Heart left ventricle (tissue), 16 donors: ENCODE measurements around the gene KCNH8. TPM values are rescaled to one million over a fixed set of nuclear protein-coding genes. Genes with fewer than 3 reads are reported as not detected.
"Not testable (repeated sequence)": the region's sequence is repeated elsewhere in the genome, so short reads cannot be mapped to it uniquely, and the experiment has no call there.

ENCODE experiments used
- ATAC-seq, 4 donors: fragments of 200-7000 bp; cut with Tn5 transposase; one replicate each; pipeline ENCODE4 v1.9.1; 2020 to 2022; ENCODE audit warnings: moderate library complexity in 4 of 4, mild to moderate bottlenecking in 3 of 4, moderate number of reproducible peaks in 1 of 4
- DNase-seq, 5 donors: peaks; one replicate each; pipeline ENCODE4 v3.0.0-alpha.2; 2020
- H3K27ac ChIP-seq, 12 donors: fragments of 200-600 bp; sonication (generic) in 4 of 12; one replicate each; pipeline versions ENCODE4 v1.5.0 to v1.8.0; 2016 to 2022; ENCODE audit warnings: mild to moderate bottlenecking in 2 of 12
- H3K27me3 ChIP-seq, 9 donors: fragments of 200-600 bp; sonication (generic) in 2 of 9; one replicate each; pipeline versions ENCODE4 v1.5.1 to v1.8.0; 2016 to 2022; ENCODE audit warnings: mild to moderate bottlenecking in 3 of 9
- H3K36me3 ChIP-seq, 9 donors: fragments of 200-600 bp; sonication (generic) in 2 of 9; one replicate each; pipeline versions ENCODE4 v1.5.0 to v1.8.0; 2018 to 2022; ENCODE audit warnings: mild to moderate bottlenecking in 2 of 9
- H3K4me1 ChIP-seq, 12 donors: fragments of 200-600 bp; sonication (generic) in 4 of 12; one replicate each; pipeline versions ENCODE4 v1.5.0 to v1.8.0; 2016 to 2022; ENCODE audit warnings: mild to moderate bottlenecking in 3 of 12
- H3K4me3 ChIP-seq, 12 donors: fragments of 200-600 bp; sonication (generic) in 4 of 12; one replicate each; pipeline versions ENCODE4 v1.5.0 to v1.8.0; 2017 to 2022; ENCODE audit warnings: mild to moderate bottlenecking in 9 of 12, moderate library complexity in 4 of 12
- H3K9me3 ChIP-seq, 12 donors: fragments of 200-600 bp; sonication (generic) in 4 of 12; one replicate each; pipeline versions ENCODE4 v1.5.0 to v1.8.0; 2016 to 2022; ENCODE audit warnings: mild to moderate bottlenecking in 1 of 12
- CTCF ChIP-seq, 12 donors: fragments of 200-600 bp; sonication (generic) in 4 of 12; IDR thresholded peaks; one replicate each; pipeline versions ENCODE4 v1.5.0 to v1.8.0; 2018 to 2022; ENCODE audit warnings: antibody characterized with exemption in 12 of 12, mild to moderate bottlenecking in 5 of 12
- POLR2A ChIP-seq, 2 donors: fragments of 450-650 bp; IDR thresholded peaks; one replicate each; pipeline ENCODE4 v1.6.1; 2017; ENCODE audit warnings: antibody characterized with exemption in 2 of 2, mild to moderate bottlenecking in 2 of 2, moderate library complexity in 2 of 2
- WGBS, 4 donors: extraction: QIAGEN DNeasy Blood & Tissue Kit in 2 of 4; methylation state at CpG; one replicate each; pipeline versions ENCODE4 v1.1.5 to v1.1.7; 2013 to 2018; 5-methylcytosine and 5-hydroxymethylcytosine counted together
- intact Hi-C, 10 donors: fragments of 100-400 bp; cut with DNase I; formaldehyde crosslinking; loops; one replicate each; pipeline versions ENCODE4 v1.11.1 to v1.14.2; 2022
- polyA plus RNA-seq, 2 donors: library from polyadenylated mRNA; stranded (reverse); fragments of 200-250 nt; gene quantifications; one replicate each; pipeline ENCODE4 v1.2.3, GENCODE V29; 2013
- total RNA-seq, 9 donors: library from RNA; depleted of rRNA in 2 of 9; stranded (reverse); fragments of >200 nt in 2 of 9; fragmentation: NEBNext Ultra II Directional in 3 of 9; extraction: Animal tissue kit (Norgen Biotek cat#: 25700) in 3 of 9; gene quantifications; one replicate each; pipeline versions ENCODE4 v1.1.0 to v1.2.4, GENCODE V29; 2016 to 2023
- donor health status: ischemic (EF 13 %, LVEDD 7.1; RV severe dilation, severe dysfunction).
- donor health status: healthy with polysubstance abuse.
- donor health status: DM: no; HTN: yes; CAD: no.
- donor health status: DM: no; HTN: no; CAD: no.
- donor health status: ischemic (EF 25% LVEDD 6.9; RV normal size, moderate dysfunction).
- donor health status: ischemic (EF 25% LVEDD 5.7; RV mildly dilated, moderate dysfunction).
- donor health status: healthy.
- donor health status: DM: yes; HTN: yes; CAD: no.
- donor health status: ischemic (EF 35%, LVEDD 5.7; RV mildly dilated, moderate dysfunction).
- donor health status: nonischemic (EF 11% LVEDD 7.7; RV severe dilation, severe dysfunction).
- donor health status: DM: yes; HTN: yes; CAD: no.
- donor health status: PGD.
- donor health status: ischemic (EF 29% LVEDD 5.4; RV normal size, mild dysfunction).
- donor health status: nonischemic (EF 23%, LVEDD 6.1; RV moderate dilation, normal function).

The KCNH8 gene
- total and polyA plus RNA-seq, 11 donors: 0.04 to 0.20 (median 0.07) TPM; not detected in 7

- no peak for ATAC-seq
- WGBS, 4 donors: 80 to 83% (median 81%) methylated on average over 4 of the region's 4 CpGs
Observed at GRCh38 chr3:19231792-19232461, 83.6 kb downstream of the KCNH8 start.

GRCh38 chr3:19232566-19232965 lies 84.3 kb downstream of the KCNH8 start:
- no peak for DNase-seq
- H3K9me3 ChIP-seq: no peaks in the 10 kb centered on the region
- TF ChIP-seq POLR2A (IDR thresholded peaks at IDR 0.05) (no peak), CTCF (IDR thresholded peaks at IDR 0.05) (no peak)
- H3K27ac ChIP-seq: no peak overlapping the region
- intact Hi-C loops: no loop called here
- ATAC-seq: no peak
- no peaks in the 10 kb centered on the region for H3K27me3 ChIP-seq
- H3K4me3 ChIP-seq: no peak overlapping the region
- 45 to 55% (median 53%) methylated on average over 2 of the region's 2 CpGs for WGBS, 4 donors
- no peaks in the 10 kb centered on the region for H3K4me1 ChIP-seq
- no peaks in the 10 kb centered on the region for H3K36me3 ChIP-seq

More at GRCh38 chr3:19231792-19232461, 83.6 kb downstream of the KCNH8 start:
- Histone ChIP-seq H3K36me3 (no peaks in the 10 kb centered on the region), H3K9me3 (no peaks in the 10 kb centered on the region), H3K27ac (no peak overlapping the region), H3K4me3 (no peak overlapping the region), H3K27me3 (no peaks in the 10 kb centered on the region), H3K4me1 (no peaks in the 10 kb centered on the region)
- DNase-seq: no peak
- TF ChIP-seq CTCF (IDR thresholded peaks at IDR 0.05) (no peak), POLR2A (IDR thresholded peaks at IDR 0.05) (no peak)
- intact Hi-C loops: no loop called here

GRCh38 chr3:19233882-19234784 lies 85.8 kb downstream of the KCNH8 start:
- H3K4me1 ChIP-seq, H3K9me3 ChIP-seq, ATAC-seq, H3K27me3 ChIP-seq, H3K36me3 ChIP-seq, H3K27ac ChIP-seq, intact Hi-C loops, H3K4me3 ChIP-seq: not testable (repeated sequence)
- WGBS, 4 donors: 89 to 92% (median 91%) methylated on average over 38 to 53 of the region's 53 CpGs
- DNase-seq: peak in 1 of 5 donors; percentile 58

GRCh38 chr3:19248143-19248542 lies 99.8 kb downstream of the KCNH8 start:
- DNase-seq (no peak), ATAC-seq (no peak)
- no peak overlapping the region for H3K4me3 ChIP-seq
- 53 to 72% (median 62%) methylated on average over 2 of the region's 2 CpGs for WGBS, 4 donors
- TF ChIP-seq POLR2A (IDR thresholded peaks at IDR 0.05): no peak
- TF ChIP-seq CTCF (IDR thresholded peaks at IDR 0.05): no peak
- intact Hi-C loops: no loop called here
- H3K4me1 ChIP-seq: no peaks in the 10 kb centered on the region
- H3K36me3 ChIP-seq: no peaks in the 10 kb centered on the region
- H3K9me3 ChIP-seq: peaks cover 0 to 18% (median 2%) of the 10 kb centered on the region in 12 donors
- no peak overlapping the region for H3K27ac ChIP-seq
- H3K27me3 ChIP-seq: no peaks in the 10 kb centered on the region
